Skeletal muscle satellite cell (primary cell): ENCODE measurements around the gene TM9SF4.
"Not testable (repeated sequence)": the region's sequence is repeated elsewhere in the genome, so short reads cannot be mapped to it uniquely, and the experiment has no call there.

Experiments
- H3K27me3 ChIP-seq: 2 replicates; pipeline ENCODE4 v1.7.0; 2013; ENCODE audit warnings: low read length; ENCODE audit not compliant: control insufficient read depth, insufficient read depth
- H3K36me3 ChIP-seq: 2 replicates; pipeline ENCODE4 v1.7.0; 2013; ENCODE audit warnings: mild to moderate bottlenecking, control low read depth, low read length; ENCODE audit not compliant: insufficient read depth
- H3K4me1 ChIP-seq: 2 replicates; pipeline ENCODE4 v1.7.0; 2013; ENCODE audit warnings: low read length; ENCODE audit not compliant: control insufficient read depth, insufficient read depth
- H3K4me2 ChIP-seq: 2 replicates; pipeline ENCODE4 v1.7.0; 2013; ENCODE audit warnings: mild to moderate bottlenecking, low read length
- H3K4me3 ChIP-seq: 2 replicates; pipeline ENCODE4 v1.7.0; 2013; ENCODE audit warnings: low read length
- H3K9ac ChIP-seq: 2 replicates; pipeline ENCODE4 v1.7.0; 2013; ENCODE audit warnings: mild to moderate bottlenecking, low read depth, low read length, moderate library complexity
- H3K9me3 ChIP-seq: replicated peaks from 2 replicates; pipeline ENCODE4 v1.7.0; 2013; ENCODE audit warnings: mild to moderate bottlenecking, control low read depth, low read length

TM9SF4 gene

DNA sequence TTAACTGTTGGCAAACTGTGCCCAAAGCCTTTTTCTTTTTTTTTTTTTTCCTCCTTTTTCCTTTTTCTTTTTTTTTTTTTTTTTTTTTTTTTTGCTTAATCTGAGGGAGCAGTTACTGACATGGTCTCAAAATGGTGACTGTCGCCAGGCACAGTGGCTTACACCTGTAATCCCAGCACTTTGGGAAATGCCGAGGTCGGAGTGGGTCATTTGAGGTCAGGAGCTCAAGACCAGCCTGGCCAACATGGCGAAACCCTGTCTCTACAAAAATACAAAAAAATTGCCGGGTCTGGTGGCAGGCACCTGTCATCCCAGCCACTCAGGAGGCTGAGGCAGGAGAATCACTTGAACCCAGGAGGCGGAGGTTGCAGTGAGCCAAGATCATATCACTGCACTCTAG, 7.3 kb downstream of the TM9SF4 start:
- H3K4me2 ChIP-seq, H3K36me3 ChIP-seq, H3K4me1 ChIP-seq, H3K9me3 ChIP-seq, H3K27me3 ChIP-seq, H3K4me3 ChIP-seq, H3K9ac ChIP-seq: not testable (repeated sequence)

DNA sequence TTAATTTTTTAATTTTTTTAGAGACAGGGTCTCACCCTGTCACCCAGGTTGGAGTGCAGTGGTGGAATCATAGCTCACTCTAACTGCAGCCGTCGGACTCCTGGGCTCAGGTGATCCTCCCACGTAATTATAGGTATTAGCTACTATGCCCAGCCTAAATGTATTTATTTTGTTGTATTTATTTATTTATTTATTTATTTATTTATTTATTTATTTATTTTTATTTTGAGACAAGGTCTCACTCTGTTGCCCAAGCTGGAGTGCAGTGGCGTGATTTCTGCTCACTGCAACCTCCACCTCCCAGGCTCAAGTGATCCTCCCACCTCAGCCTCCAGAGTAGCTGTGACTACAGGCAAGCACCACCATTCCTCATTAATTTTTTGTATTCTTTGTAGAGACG, 8.9 kb downstream of the TM9SF4 start:
- not testable (repeated sequence) for H3K4me2 ChIP-seq, H3K4me1 ChIP-seq, H3K27me3 ChIP-seq, H3K4me3 ChIP-seq, H3K36me3 ChIP-seq, H3K9ac ChIP-seq, H3K9me3 ChIP-seq

GRCh38 chr20:32119734-32120133, 10.2 kb downstream of the TM9SF4 start:
- no peak overlapping the region for H3K9ac ChIP-seq
- peaks cover 7% of the 10 kb centered on the region for H3K36me3 ChIP-seq
- no peaks in the 10 kb centered on the region for H3K27me3 ChIP-seq
- no peak overlapping the region for H3K4me3 ChIP-seq
- no peaks in the 10 kb centered on the region for H3K9me3 ChIP-seq
- H3K4me1 ChIP-seq, result peaks cover 5% of the 10 kb centered on the region
- H3K4me2 ChIP-seq, result no peak overlapping the region

- H3K4me2 ChIP-seq, H3K9ac ChIP-seq, H3K9me3 ChIP-seq, H3K36me3 ChIP-seq, H3K27me3 ChIP-seq, H3K4me3 ChIP-seq, H3K4me1 ChIP-seq: not testable (repeated sequence)
These were observed 12.4 kb downstream of the TM9SF4 start for GRCh38 chr20:32121908-32122307.

DNA sequence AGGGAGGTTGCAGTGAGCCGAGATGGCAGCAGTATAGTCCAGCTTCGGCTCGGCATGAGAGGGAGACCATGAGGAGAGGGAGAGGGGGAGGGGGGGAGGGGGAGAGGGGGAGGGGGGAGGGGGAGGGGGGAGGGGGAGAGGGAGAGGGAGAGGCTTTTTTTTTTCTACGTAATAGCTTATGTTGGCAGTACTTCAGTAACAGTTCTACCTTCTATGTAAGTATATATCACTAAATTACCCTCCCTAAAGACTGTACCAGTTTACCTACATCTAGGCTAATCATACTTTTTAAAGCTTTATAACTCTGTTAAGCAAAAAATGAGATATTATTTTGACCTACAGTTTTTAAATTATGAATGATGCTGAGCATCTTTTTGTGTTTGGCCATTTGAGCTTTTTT, 13.6 kb downstream of the TM9SF4 start:
- H3K4me2 ChIP-seq, result no peak overlapping the region
- no peak overlapping the region for H3K4me3 ChIP-seq
- no peaks in the 10 kb centered on the region for H3K9me3 ChIP-seq
- peaks cover 8% of the 10 kb centered on the region for H3K36me3 ChIP-seq
- H3K4me1 ChIP-seq, result no peaks in the 10 kb centered on the region
- no peak overlapping the region for H3K9ac ChIP-seq
- H3K27me3 ChIP-seq, result no peaks in the 10 kb centered on the region

DNA sequence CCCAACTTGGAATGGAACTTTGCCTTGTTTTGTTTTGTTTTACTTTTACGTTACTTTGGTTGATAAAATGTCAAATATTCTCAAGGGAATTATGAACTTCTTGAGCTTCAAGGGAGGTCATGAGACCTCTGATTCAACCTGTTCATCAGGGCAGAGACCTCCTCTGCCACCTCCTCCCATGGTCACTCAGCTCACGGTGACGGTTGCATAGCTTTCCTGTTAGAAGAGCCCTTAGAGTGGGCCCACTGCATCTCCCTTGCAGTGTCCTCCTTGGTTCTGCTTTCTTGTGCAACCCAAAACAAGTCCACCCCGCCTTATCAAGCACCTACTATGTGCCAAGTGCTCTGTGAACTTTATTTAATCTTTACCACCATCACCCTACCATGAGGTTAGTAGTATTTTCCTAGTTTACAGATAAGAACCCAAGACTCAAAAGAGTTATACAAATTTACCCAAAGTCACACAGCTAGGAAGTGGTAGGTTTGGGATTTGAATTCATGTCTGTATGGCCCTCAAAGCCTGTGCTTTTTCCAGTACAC, 15.5 kb downstream of the TM9SF4 start:
- H3K4me2 ChIP-seq, result no peak overlapping the region
- H3K9ac ChIP-seq, result no peak overlapping the region
- no peaks in the 10 kb centered on the region for H3K27me3 ChIP-seq
- H3K4me3 ChIP-seq, result no peak overlapping the region
- peaks cover 8% of the 10 kb centered on the region for H3K36me3 ChIP-seq
- H3K9me3 ChIP-seq, result no peaks in the 10 kb centered on the region
- H3K4me1 ChIP-seq, result no peaks in the 10 kb centered on the region

GRCh38 chr20:32125506-32125905, 16.0 kb downstream of the TM9SF4 start:
- Histone ChIP-seq H3K36me3 (peaks cover 8% of the 10 kb centered on the region), H3K27me3 (no peaks in the 10 kb centered on the region), H3K4me2 (no peak overlapping the region), H3K9ac (no peak overlapping the region), H3K9me3 (no peaks in the 10 kb centered on the region), H3K4me1 (no peaks in the 10 kb centered on the region), H3K4me3 (no peak overlapping the region)

- Histone ChIP-seq H3K27me3 (no peaks in the 10 kb centered on the region), H3K9me3 (no peaks in the 10 kb centered on the region), H3K36me3 (peaks cover 8% of the 10 kb centered on the region), H3K4me1 (no peaks in the 10 kb centered on the region), H3K9ac (no peak overlapping the region), H3K4me3 (no peak overlapping the region), H3K4me2 (no peak overlapping the region)
These were observed 17.4 kb downstream of the TM9SF4 start for GRCh38 chr20:32126919-32127318.

GRCh38 chr20:32127347-32127746, 17.8 kb downstream of the TM9SF4 start:
- Histone ChIP-seq H3K9ac (no peak overlapping the region), H3K36me3 (peaks cover 8% of the 10 kb centered on the region), H3K4me2 (no peak overlapping the region), H3K9me3 (no peaks in the 10 kb centered on the region), H3K4me1 (no peaks in the 10 kb centered on the region), H3K4me3 (no peak overlapping the region), H3K27me3 (no peaks in the 10 kb centered on the region)

DNA sequence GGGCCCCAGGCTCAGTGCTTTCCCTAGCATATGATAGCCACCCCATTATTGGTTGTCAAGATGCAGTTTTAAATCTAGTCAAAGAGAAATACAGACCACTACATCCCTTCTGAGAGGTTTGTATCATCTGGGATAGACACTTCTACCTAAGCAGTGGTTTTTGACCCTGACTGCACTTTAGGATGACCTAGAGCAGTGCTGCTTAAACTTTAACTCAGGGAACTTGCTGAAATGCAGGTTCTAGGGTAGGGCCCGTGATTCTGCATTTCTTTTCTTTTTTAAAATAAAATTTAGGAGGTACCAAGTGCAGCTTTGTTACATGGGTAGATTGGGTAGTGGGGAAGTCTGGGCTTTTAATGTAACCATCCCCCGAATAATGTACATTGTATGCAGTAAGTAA, 18.7 kb downstream of the TM9SF4 start:
- Histone ChIP-seq H3K4me2 (no peak overlapping the region), H3K9me3 (no peaks in the 10 kb centered on the region), H3K4me3 (no peak overlapping the region), H3K4me1 (no peaks in the 10 kb centered on the region), H3K9ac (no peak overlapping the region), H3K36me3 (peaks cover 14% of the 10 kb centered on the region), H3K27me3 (no peaks in the 10 kb centered on the region)

DNA sequence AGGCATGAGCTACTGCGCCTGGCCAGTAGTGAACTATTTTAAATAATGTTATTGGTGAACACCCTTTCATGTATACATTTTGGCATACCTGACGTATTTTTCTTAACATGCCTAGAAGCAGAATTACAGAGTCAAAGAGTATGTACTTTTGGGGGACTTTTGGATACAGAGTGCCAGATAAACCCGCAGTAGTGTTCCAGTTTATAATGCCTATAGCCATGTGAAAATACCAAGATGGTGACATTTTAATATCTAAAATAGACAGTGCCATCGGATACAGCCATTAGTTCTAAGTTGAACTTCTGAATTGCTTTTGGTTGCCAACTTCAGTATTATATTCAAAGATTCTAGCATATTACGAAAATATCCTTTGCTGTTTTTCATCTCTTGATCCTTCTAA, 20.3 kb downstream of the TM9SF4 start:
- Histone ChIP-seq H3K4me1 (no peaks in the 10 kb centered on the region), H3K4me2 (no peak overlapping the region), H3K9me3 (no peaks in the 10 kb centered on the region), H3K9ac (no peak overlapping the region), H3K36me3 (peaks cover 21% of the 10 kb centered on the region), H3K27me3 (no peaks in the 10 kb centered on the region), H3K4me3 (no peak overlapping the region)

DNA sequence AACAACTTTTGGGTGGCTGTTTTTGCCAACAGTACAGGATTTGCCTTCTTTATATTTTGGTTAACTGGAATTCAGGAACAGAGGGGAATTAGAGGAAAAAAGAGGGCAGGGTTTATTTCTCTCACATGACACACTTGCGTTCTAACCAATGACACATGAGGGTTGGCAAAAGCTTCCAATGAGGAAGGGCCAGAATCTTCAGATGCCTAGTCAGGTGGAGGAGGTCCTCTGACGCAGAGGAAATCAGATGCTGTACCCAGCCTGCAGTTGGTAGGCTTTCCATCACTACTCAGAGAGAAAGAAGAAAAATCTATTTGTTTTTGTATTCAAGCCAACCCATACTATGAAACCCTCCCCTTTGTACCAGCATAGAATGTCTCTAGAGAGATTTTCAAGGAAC, 20.8 kb downstream of the TM9SF4 start:
- no peak overlapping the region for H3K4me3 ChIP-seq
- H3K9me3 ChIP-seq, result no peaks in the 10 kb centered on the region
- H3K27me3 ChIP-seq, result no peaks in the 10 kb centered on the region
- peaks cover 16% of the 10 kb centered on the region for H3K36me3 ChIP-seq
- H3K9ac ChIP-seq, result no peak overlapping the region
- peaks cover 1% of the 10 kb centered on the region for H3K4me1 ChIP-seq
- no peak overlapping the region for H3K4me2 ChIP-seq
